Uterus (tissue), 2 donors: Measurements from ENCODE around the gene DMXL2.

Source experiments
- CTCF ChIP-seq, 4 experiments: fragments of 200-600 bp in 2 of 4; fragments of 450-650 bp in 2 of 4; sonication (generic) in 2 of 4; IDR thresholded peaks; one replicate each; pipeline ENCODE4 v1.5.1; 2016 to 2019; ENCODE audit warnings: antibody characterized with exemption in 4 of 4, mild to moderate bottlenecking in 2 of 4, moderate library complexity in 1 of 4
- POLR2A ChIP-seq, 2 donors: fragments of 450-650 bp; IDR thresholded peaks; one replicate each; pipeline ENCODE4 v1.6.1; 2016; ENCODE audit warnings: antibody characterized with exemption in 2 of 2, mild to moderate bottlenecking in 1 of 2, moderate library complexity in 1 of 2

- TF ChIP-seq CTCF (IDR thresholded peaks at IDR 0.05) (no peak), POLR2A (IDR thresholded peaks at IDR 0.05) (no peak)
Observed at GRCh38 chr15:51416129-51416528, 206.4 kb downstream of the DMXL2 start.
